Measurements from ENCODE around the gene MGAT5B. TPM values are rescaled to one million over a fixed set of nuclear protein-coding genes. Genes with fewer than 3 reads are reported as not detected.

Gene MGAT5B
- total and polyA plus RNA-seq, 2 of the 13 experiments (the other 11 are each of a cell fraction or from before 2014, with no cell fraction given): 0.07 to 0.13 TPM

GRCh38 chr17:76972046-76972641 lies 103.9 kb downstream of the MGAT5B start:
- ChIA-PET POLR2A (no interaction called here), CTCF (ENCODE audit: low intra/inter-chr PET ratio, low total read pairs) (no interaction called here)
- TF ChIP-seq SIN3B (IDR thresholded peaks at IDR 0.05; ENCODE audit: low read length) (no peak), ASH2L (IDR thresholded peaks at IDR 0.05; ENCODE audit: insufficient read length, low read depth, low read length) (no peak), HOXA5 (CRISPR knock-in tag; IDR thresholded peaks at IDR 0.05) (no peak), PRPF4 (IDR thresholded peaks at IDR 0.05; ENCODE audit: low read depth, low read length, poor library complexity, severe bottlenecking) (no peak), JUNB (CRISPR knock-in tag; IDR thresholded peaks at IDR 0.05; ENCODE audit: borderline replicate concordance) (no peak), ZNF549 (CRISPR knock-in tag; IDR thresholded peaks at IDR 0.05) (no peak), RFXANK (CRISPR knock-in tag; IDR thresholded peaks at IDR 0.05) (no peak), CHCHD3 (CRISPR knock-in tag; IDR thresholded peaks at IDR 0.05) (no peak), ZNF329 (CRISPR knock-in tag; IDR thresholded peaks at IDR 0.05; ENCODE audit: low read depth) (no peak), ZMYM4 (CRISPR knock-in tag; IDR thresholded peaks at IDR 0.05) (no peak), SIN3A (IDR thresholded peaks at IDR 0.05; ENCODE audit: borderline replicate concordance, low read depth, low read length) (no peak), YY1 (IDR thresholded peaks at IDR 0.05; ENCODE audit: insufficient read depth, insufficient replicate concordance, low read depth, low read length) (no peak), ZBTB1 (CRISPR knock-in tag; IDR thresholded peaks at IDR 0.05; ENCODE audit: borderline replicate concordance) (no peak), HNRNPLL (IDR thresholded peaks at IDR 0.05; ENCODE audit: low read depth, low read length, poor library complexity, severe bottlenecking) (no peak), BORCS8-MEF2B (CRISPR knock-in tag; IDR thresholded peaks at IDR 0.05) (no peak), ZNF720 (CRISPR knock-in tag; IDR thresholded peaks at IDR 0.05) (no peak)
- TF ChIP-seq, protein P1, sequence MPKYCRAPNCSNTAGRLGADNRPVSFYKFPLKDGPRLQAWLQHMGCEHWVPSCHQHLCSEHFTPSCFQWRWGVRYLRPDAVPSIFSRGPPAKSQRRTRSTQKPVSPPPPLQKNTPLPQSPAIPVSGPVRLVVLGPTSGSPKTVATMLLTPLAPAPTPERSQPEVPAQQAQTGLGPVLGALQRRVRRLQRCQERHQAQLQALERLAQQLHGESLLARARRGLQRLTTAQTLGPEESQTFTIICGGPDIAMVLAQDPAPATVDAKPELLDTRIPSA (CRISPR knock-in tag; IDR thresholded peaks at IDR 0.05; ENCODE audit: borderline replicate concordance): no peak
- TF ChIP-seq, protein P2, sequence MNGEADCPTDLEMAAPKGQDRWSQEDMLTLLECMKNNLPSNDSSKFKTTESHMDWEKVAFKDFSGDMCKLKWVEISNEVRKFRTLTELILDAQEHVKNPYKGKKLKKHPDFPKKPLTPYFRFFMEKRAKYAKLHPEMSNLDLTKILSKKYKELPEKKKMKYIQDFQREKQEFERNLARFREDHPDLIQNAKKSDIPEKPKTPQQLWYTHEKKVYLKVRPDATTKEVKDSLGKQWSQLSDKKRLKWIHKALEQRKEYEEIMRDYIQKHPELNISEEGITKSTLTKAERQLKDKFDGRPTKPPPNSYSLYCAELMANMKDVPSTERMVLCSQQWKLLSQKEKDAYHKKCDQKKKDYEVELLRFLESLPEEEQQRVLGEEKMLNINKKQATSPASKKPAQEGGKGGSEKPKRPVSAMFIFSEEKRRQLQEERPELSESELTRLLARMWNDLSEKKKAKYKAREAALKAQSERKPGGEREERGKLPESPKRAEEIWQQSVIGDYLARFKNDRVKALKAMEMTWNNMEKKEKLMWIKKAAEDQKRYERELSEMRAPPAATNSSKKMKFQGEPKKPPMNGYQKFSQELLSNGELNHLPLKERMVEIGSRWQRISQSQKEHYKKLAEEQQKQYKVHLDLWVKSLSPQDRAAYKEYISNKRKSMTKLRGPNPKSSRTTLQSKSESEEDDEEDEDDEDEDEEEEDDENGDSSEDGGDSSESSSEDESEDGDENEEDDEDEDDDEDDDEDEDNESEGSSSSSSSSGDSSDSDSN (CRISPR knock-in tag; IDR thresholded peaks at IDR 0.05): no peak
- no peak overlapping the region for H3K4me2 ChIP-seq (ENCODE audit: low read depth, low read length)
- peaks cover 4 to 63% of the 10 kb centered on the region in 2 experiments; a peak in 4 of 5 replicates for H3K27me3 ChIP-seq (ENCODE audit: control insufficient read depth in 1 of 2, insufficient read depth in 2 of 2, low read length in 2 of 2)
- intact Hi-C loops (cut with micrococcal nuclease; ENCODE audit: unreplicated experiment): no loop called here
- BruUV-seq (replicated peaks): no TSS peak
- H3K9ac ChIP-seq (ENCODE audit: insufficient read depth, low read depth, low read length): no peak overlapping the region
- in situ Hi-C loops (cut with HindIII; ENCODE audit: extremely low pct_ligation_motif_present, low pct_unique_long_range_greater_than_20kb): no loop called here
- no peaks in the 10 kb centered on the region for H3K36me3 ChIP-seq (replicated peaks in 1 of 2; ENCODE audit: control insufficient read depth in 1 of 2, insufficient read depth in 2 of 2, low read length in 2 of 2)
- WGBS (ENCODE audit: low lambda C conversion rate): 18% methylated on average over 6 of the region's 6 CpGs
- no peaks in the 10 kb centered on the region for H4K20me1 ChIP-seq (ENCODE audit: insufficient read depth, low read length)
- H2AFZ ChIP-seq (ENCODE audit: low read length): no peak overlapping the region
- H3K27ac ChIP-seq (ENCODE audit: extremely low read length, insufficient read depth, low read length): no peak overlapping the region
- H3K4me3 ChIP-seq (replicated peaks in 1 of 3; ENCODE audit: insufficient read depth in 1 of 3, low read depth in 2 of 3, low read length in 3 of 3): no peak overlapping the region
- DNase-seq (ENCODE audit: low spot score) (no peak), ATAC-seq (no peak), FAIRE-seq (no peak)
- H3K4me1 ChIP-seq (ENCODE audit: insufficient read depth, low read length): no peaks in the 10 kb centered on the region
- no peaks in the 10 kb centered on the region for H3K79me2 ChIP-seq (ENCODE audit: insufficient read depth, low read length)
- no peaks in the 10 kb centered on the region for H3K9me3 ChIP-seq (ENCODE audit: low read length)

All from HepG2 (cell line).